Neural cell (in vitro differentiated cells): ENCODE results near the gene PHOSPHO2. TPM values are rescaled to one million over a fixed set of nuclear protein-coding genes. Genes with fewer than 3 reads are reported as not detected.

ENCODE experiments used
- H2AFZ ChIP-seq: fragments of 200-600, 300-800 bp; sonication (generic), shearing (Covaris generic); 2 replicates; pipeline ENCODE4 v1.6.0; 2014; ENCODE audit warnings: low read depth, mild to moderate bottlenecking, antibody characterized with exemption, low read length, moderate library complexity
- H3F3A ChIP-seq: fragments of 200-600 bp; shearing (Covaris generic); 2 replicates; pipeline ENCODE4 v1.6.1; 2016; ENCODE audit warnings: mild to moderate bottlenecking, moderate library complexity, mixed read lengths, antibody characterized with exemption, low read length; ENCODE audit not compliant: insufficient read depth, poor library complexity, severe bottlenecking
- H3K27ac ChIP-seq: fragments of 200-600, 300-800 bp; sonication (generic), shearing (Covaris generic); 2 replicates; pipeline ENCODE4 v1.5.1; 2014; ENCODE audit warnings: mild to moderate bottlenecking, low read length, moderate library complexity
- H3K27me3 ChIP-seq: fragments of 300-800, 200-600 bp; sonication (generic), shearing (Covaris generic); 2 replicates; pipeline ENCODE4 v1.6.0; 2014; ENCODE audit warnings: mild to moderate bottlenecking, low read depth, low read length, moderate library complexity; ENCODE audit not compliant: insufficient read depth
- H3K36me3 ChIP-seq: fragments of 300-800, 200-600 bp; sonication (generic), shearing (Covaris generic); 2 replicates; pipeline ENCODE4 v1.5.1; 2014; ENCODE audit warnings: mild to moderate bottlenecking, antibody characterized with exemption, low read length, moderate library complexity; ENCODE audit not compliant: insufficient read depth
- H3K4me2 ChIP-seq: fragments of 300-800, 200-600 bp; sonication (generic), shearing (Covaris generic); 2 replicates; pipeline ENCODE4 v1.6.0; 2014; ENCODE audit warnings: mild to moderate bottlenecking, low read length
- H3K4me3 ChIP-seq: fragments of 300-800, 200-600 bp; sonication (generic), shearing (Covaris generic); 2 replicates; pipeline ENCODE4 v1.5.1; 2014; ENCODE audit warnings: mild to moderate bottlenecking, low read length, moderate library complexity
- H3K79me2 ChIP-seq: fragments of 200-600 bp; shearing (Covaris generic); replicated peaks from 2 replicates; pipeline ENCODE4 v1.6.0; 2014; ENCODE audit warnings: mild to moderate bottlenecking, low read length, moderate library complexity; ENCODE audit not compliant: insufficient read depth
- H3K9ac ChIP-seq: fragments of 300-800, 200-600 bp; sonication (generic), shearing (Covaris generic); 2 replicates; pipeline ENCODE4 v1.6.1; 2016; ENCODE audit warnings: mild to moderate bottlenecking, low read length, mixed read lengths
- H3K9me2 ChIP-seq: fragments of 200-600 bp; shearing (Covaris generic); 2 replicates; pipeline ENCODE4 v1.6.1; 2016; ENCODE audit warnings: mild to moderate bottlenecking, low read length, mixed read lengths; ENCODE audit not compliant: insufficient read depth
- H3K9me3 ChIP-seq: fragments of 200-600, 300-800 bp; sonication (generic), shearing (Covaris generic); 2 replicates; pipeline ENCODE4 v1.6.1; 2016; ENCODE audit warnings: mild to moderate bottlenecking, mixed run types, low read length, moderate library complexity, mixed read lengths
- H4K20me1 ChIP-seq: fragments of 200-600 bp; shearing (Covaris generic); 2 replicates; pipeline ENCODE4 v1.6.1; 2016; ENCODE audit warnings: mild to moderate bottlenecking, mixed run types; ENCODE audit not compliant: insufficient read depth
- EP300 ChIP-seq: fragments of 450-650 bp; conservative IDR thresholded peaks from 2 replicates; pipeline ENCODE4 v1.6.1; 2014; ENCODE audit warnings: antibody characterized with exemption, mild to moderate bottlenecking, moderate library complexity; ENCODE audit not compliant: poor library complexity, severe bottlenecking
- EZH2 ChIP-seq: fragments of 200-600, 300-800 bp; shearing (Covaris generic), sonication (generic); IDR thresholded peaks from 2 replicates; pipeline ENCODE4 v1.6.1; 2014; ENCODE audit warnings: antibody characterized with exemption, low read length, borderline replicate concordance, mild to moderate bottlenecking; ENCODE audit not compliant: insufficient read depth, poor library complexity, severe bottlenecking
- MXI1 ChIP-seq: fragments of 450-650 bp; conservative IDR thresholded peaks from 2 replicates; pipeline ENCODE4 v1.6.1; 2014; ENCODE audit warnings: antibody characterized with exemption, mild to moderate bottlenecking; ENCODE audit not compliant: poor library complexity, severe bottlenecking
- POLR2AphosphoS5 ChIP-seq: IDR thresholded peaks from 2 replicates; pipeline ENCODE4 v1.6.1; 2012
- RAD21 ChIP-seq: fragments of 450-650 bp; conservative IDR thresholded peaks from 2 replicates; pipeline ENCODE4 v1.6.1; 2014; ENCODE audit warnings: antibody characterized with exemption, mild to moderate bottlenecking, moderate library complexity
- REST ChIP-seq: IDR thresholded peaks from 2 replicates; pipeline ENCODE4 v1.6.1; 2012; ENCODE audit warnings: borderline replicate concordance
- SMC3 ChIP-seq: fragments of 450-650 bp; conservative IDR thresholded peaks from 2 replicates; pipeline ENCODE4 v1.6.1; 2014; ENCODE audit warnings: antibody characterized with exemption, mild to moderate bottlenecking, moderate library complexity; ENCODE audit not compliant: poor library complexity
- TAF1 ChIP-seq: IDR thresholded peaks from 2 replicates; pipeline ENCODE4 v1.6.1; 2012; ENCODE audit warnings: low read depth
- polyA plus RNA-seq: library from polyadenylated mRNA; depleted of rRNA; stranded (reverse); fragments of >200 nt; gene quantifications from 2 replicates; pipeline ENCODE4 v1.2.3, GENCODE V29; 2014
- TF ChIP-seq, protein P1 (sequence below): fragments of 450-650 bp; IDR thresholded peaks from 2 replicates; pipeline ENCODE4 v1.5.1; 2014; ENCODE audit warnings: antibody characterized with exemption, mild to moderate bottlenecking, moderate library complexity; ENCODE audit not compliant: poor library complexity, severe bottlenecking

PHOSPHO2 gene
- polyA plus RNA-seq, 1 donor from 2014 or later, result 25.4 TPM

- no peak overlapping the region for H3K9ac ChIP-seq
- H3F3A ChIP-seq, result no peaks in the 10 kb centered on the region
- H4K20me1 ChIP-seq, result no peaks in the 10 kb centered on the region
- no peak overlapping the region for H2AFZ ChIP-seq
- no peak overlapping the region for H3K27ac ChIP-seq
- no peak overlapping the region for H3K4me3 ChIP-seq
- H3K9me3 ChIP-seq, result no peaks in the 10 kb centered on the region
- no peaks in the 10 kb centered on the region for H3K36me3 ChIP-seq
- H3K79me2 ChIP-seq, result no peaks in the 10 kb centered on the region
- no peak for TF ChIP-seq POLR2AphosphoS5
- H3K9me2 ChIP-seq, result no peaks in the 10 kb centered on the region
- H3K27me3 ChIP-seq, result no peaks in the 10 kb centered on the region
- no peak overlapping the region for H3K4me2 ChIP-seq
Observed at GRCh38 chr2:169727065-169727464, 32.8 kb downstream of the PHOSPHO2 start.

- no peaks in the 10 kb centered on the region for H3K27me3 ChIP-seq
- no peaks in the 10 kb centered on the region for H3F3A ChIP-seq
- no peak overlapping the region for H3K9ac ChIP-seq
- no peaks in the 10 kb centered on the region for H3K36me3 ChIP-seq
- H3K4me2 ChIP-seq, result no peak overlapping the region
- peak overlapping the region; percentile 56 for H3K27ac ChIP-seq
- no peak for TF ChIP-seq SMC3
- peak; percentile 5 for TF ChIP-seq EP300
- no peaks in the 10 kb centered on the region for H4K20me1 ChIP-seq
- H3K79me2 ChIP-seq, result no peaks in the 10 kb centered on the region
- H3K9me2 ChIP-seq, result no peaks in the 10 kb centered on the region
- H3K9me3 ChIP-seq, result no peaks in the 10 kb centered on the region
- H2AFZ ChIP-seq, result no peak overlapping the region
- no peak overlapping the region for H3K4me3 ChIP-seq
Observed at GRCh38 chr2:169729274-169729605, 35.0 kb downstream of the PHOSPHO2 start.

GRCh38 chr2:169732075-169732474 is 37.8 kb downstream of the PHOSPHO2 start:
- Histone ChIP-seq H2AFZ (no peak overlapping the region), H3K4me3 (no peak overlapping the region), H3K36me3 (no peaks in the 10 kb centered on the region), H4K20me1 (no peaks in the 10 kb centered on the region), H3K27ac (no peak overlapping the region), H3F3A (no peaks in the 10 kb centered on the region), H3K9me2 (no peaks in the 10 kb centered on the region), H3K4me2 (no peak overlapping the region), H3K9me3 (no peaks in the 10 kb centered on the region), H3K27me3 (no peaks in the 10 kb centered on the region), H3K79me2 (peaks cover 28% of the 10 kb centered on the region), H3K9ac (no peak overlapping the region)
- TF ChIP-seq POLR2AphosphoS5 (no peak), TAF1 (no peak), MXI1 (no peak)

DNA sequence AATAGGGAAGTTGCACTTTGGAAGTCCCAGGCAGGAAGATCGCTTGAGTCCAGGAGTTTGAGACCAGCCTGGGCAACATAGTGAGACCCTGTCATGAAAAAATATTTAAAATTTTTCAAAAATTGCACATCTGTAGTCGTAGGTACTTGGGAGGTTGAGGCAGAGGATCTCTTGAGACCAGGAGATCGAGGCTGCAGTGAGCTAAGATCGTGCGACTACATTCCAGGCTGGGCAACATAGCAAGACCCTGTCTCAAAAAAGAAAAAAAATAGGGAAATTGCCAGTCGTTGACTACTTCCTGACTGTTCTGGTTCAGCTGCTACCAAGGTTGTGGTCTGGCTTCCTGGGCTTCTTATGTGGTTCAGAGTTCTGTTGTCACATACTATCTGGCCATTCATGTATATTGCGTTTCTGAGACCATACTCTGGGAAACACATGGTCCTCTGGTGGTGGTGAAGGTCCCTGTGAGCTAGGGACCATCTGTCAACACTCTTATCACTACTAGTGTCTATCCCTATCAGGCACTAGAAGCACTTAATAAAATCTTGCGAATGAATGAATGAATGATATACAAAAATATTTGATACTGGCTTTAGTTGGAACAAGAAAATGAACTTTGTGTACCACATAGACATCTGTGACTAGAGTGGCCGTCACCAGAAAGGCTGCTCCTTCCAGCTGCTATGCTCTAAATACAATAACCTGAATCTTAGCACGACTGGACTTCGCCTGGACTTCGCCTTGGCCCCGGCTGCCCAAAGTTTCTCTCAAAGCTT is 38.5 kb downstream of the PHOSPHO2 start:
- no peak overlapping the region for H3K4me2 ChIP-seq
- no peaks in the 10 kb centered on the region for H3K27me3 ChIP-seq
- no peaks in the 10 kb centered on the region for H3K9me2 ChIP-seq
- peak overlapping the region; percentile 81 for H3K9ac ChIP-seq
- peaks cover 34% of the 10 kb centered on the region for H3K79me2 ChIP-seq
- no peak overlapping the region for H2AFZ ChIP-seq
- TF ChIP-seq EP300 (no peak), REST (no peak), SMC3 (no peak), EZH2 (no peak), TAF1 (no peak), MXI1 (no peak), RAD21 (no peak), POLR2AphosphoS5 (no peak)
- TF ChIP-seq, protein P1, sequence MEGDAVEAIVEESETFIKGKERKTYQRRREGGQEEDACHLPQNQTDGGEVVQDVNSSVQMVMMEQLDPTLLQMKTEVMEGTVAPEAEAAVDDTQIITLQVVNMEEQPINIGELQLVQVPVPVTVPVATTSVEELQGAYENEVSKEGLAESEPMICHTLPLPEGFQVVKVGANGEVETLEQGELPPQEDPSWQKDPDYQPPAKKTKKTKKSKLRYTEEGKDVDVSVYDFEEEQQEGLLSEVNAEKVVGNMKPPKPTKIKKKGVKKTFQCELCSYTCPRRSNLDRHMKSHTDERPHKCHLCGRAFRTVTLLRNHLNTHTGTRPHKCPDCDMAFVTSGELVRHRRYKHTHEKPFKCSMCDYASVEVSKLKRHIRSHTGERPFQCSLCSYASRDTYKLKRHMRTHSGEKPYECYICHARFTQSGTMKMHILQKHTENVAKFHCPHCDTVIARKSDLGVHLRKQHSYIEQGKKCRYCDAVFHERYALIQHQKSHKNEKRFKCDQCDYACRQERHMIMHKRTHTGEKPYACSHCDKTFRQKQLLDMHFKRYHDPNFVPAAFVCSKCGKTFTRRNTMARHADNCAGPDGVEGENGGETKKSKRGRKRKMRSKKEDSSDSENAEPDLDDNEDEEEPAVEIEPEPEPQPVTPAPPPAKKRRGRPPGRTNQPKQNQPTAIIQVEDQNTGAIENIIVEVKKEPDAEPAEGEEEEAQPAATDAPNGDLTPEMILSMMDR, result no peak
- no peaks in the 10 kb centered on the region for H4K20me1 ChIP-seq
- H3K9me3 ChIP-seq, result no peaks in the 10 kb centered on the region
- H3F3A ChIP-seq, result no peaks in the 10 kb centered on the region
- H3K4me3 ChIP-seq, result peak overlapping the region; percentile 71
- H3K36me3 ChIP-seq, result no peaks in the 10 kb centered on the region
- peak overlapping the region; percentile 55 for H3K27ac ChIP-seq
